Measurements from ENCODE around the gene FIBP.

DNA sequence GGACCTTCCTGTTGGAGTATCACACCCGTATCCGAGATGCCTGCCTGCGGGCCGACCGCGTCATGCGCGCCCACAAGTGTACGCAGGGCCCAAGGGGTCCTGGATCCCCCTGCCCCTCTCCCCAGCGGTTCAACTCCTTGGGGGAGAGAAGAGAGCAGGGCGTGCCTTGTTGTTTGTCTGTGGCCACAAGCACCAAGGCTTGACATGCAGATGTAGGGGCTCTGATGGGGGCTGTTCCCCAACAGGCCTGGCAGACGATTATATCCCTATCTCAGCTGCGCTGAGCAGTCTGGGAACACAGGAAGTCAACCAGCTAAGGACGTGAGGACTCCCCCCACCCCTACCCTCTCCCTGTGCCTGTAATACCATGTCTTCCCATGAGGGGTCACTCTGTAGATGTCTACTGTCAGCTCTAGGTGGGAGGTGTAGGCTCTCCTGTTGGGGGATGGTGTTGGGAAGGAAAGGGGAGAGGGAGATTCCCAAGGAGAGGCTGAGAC, 37.1 kb downstream of the FIBP start:
- TF ChIP-seq POLR2A (IDR thresholded peaks at IDR 0.05), result no peak
- TF ChIP-seq, protein P1, sequence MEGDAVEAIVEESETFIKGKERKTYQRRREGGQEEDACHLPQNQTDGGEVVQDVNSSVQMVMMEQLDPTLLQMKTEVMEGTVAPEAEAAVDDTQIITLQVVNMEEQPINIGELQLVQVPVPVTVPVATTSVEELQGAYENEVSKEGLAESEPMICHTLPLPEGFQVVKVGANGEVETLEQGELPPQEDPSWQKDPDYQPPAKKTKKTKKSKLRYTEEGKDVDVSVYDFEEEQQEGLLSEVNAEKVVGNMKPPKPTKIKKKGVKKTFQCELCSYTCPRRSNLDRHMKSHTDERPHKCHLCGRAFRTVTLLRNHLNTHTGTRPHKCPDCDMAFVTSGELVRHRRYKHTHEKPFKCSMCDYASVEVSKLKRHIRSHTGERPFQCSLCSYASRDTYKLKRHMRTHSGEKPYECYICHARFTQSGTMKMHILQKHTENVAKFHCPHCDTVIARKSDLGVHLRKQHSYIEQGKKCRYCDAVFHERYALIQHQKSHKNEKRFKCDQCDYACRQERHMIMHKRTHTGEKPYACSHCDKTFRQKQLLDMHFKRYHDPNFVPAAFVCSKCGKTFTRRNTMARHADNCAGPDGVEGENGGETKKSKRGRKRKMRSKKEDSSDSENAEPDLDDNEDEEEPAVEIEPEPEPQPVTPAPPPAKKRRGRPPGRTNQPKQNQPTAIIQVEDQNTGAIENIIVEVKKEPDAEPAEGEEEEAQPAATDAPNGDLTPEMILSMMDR (IDR thresholded peaks at IDR 0.05), result no peak

All from lower leg skin (tissue), 3 donors.